B cell (primary cell): ENCODE data around the gene MCEMP1. TPM values are rescaled to one million over a fixed set of nuclear protein-coding genes. Genes with fewer than 3 reads are reported as not detected.
A peak's percentile ranks its signal among the peaks of the same experiment; 100 is the strongest.

Experiments used
- ATAC-seq: fragments of 200-7000 bp; cut with Tn5 transposase; one replicate; pipeline ENCODE4 v1.10.0; 2021; ENCODE audit warnings: low read depth, mild to moderate bottlenecking, moderate number of reproducible peaks, moderate library complexity
- CTCF ChIA-PET: fragments of 350-600 bp; sonication (Branson Sonifier 250); formaldehyde crosslinking; loops from one replicate; lab custom pipeline; 2021; ENCODE audit warnings: antibody characterized with exemption, inconsistent platforms; lab: Charles Lee
- POLR2A ChIA-PET: fragments of 350-600 bp; sonication (Branson Sonifier 250); formaldehyde crosslinking; loops from one replicate; lab custom pipeline; 2021; ENCODE audit warnings: antibody characterized with exemption; lab: Charles Lee
- DNase-seq: peaks from one replicate; pipeline ENCODE4 v3.0.0; 2013
- H2AFZ ChIP-seq: 2 replicates; pipeline ENCODE4 v1.6.1; 2012; ENCODE audit warnings: mild to moderate bottlenecking, low read depth, low read length; ENCODE audit not compliant: insufficient read depth, poor library complexity, severe bottlenecking
- H3K27ac ChIP-seq, 2 donors: 1 replicate in 1 of 2; 2 replicates in 1 of 2; pipeline ENCODE4 v1.5.1; 2012 to 2013; ENCODE audit warnings: low read length in 2 of 2, mild to moderate bottlenecking in 2 of 2, moderate library complexity in 1 of 2
- H3K27me3 ChIP-seq, 4 experiments: fragments of 200-600 bp in 1 of 4; sonication (generic) in 1 of 4; replicated peaks in 1 of 4; 1 replicate in 2 of 4; 2 replicates in 2 of 4; pipeline versions ENCODE4 v1.6.1 to v1.7.0; 2013 to 2016; ENCODE audit warnings: low read length in 3 of 4, mild to moderate bottlenecking in 2 of 4, mixed read lengths in 1 of 4, moderate library complexity in 1 of 4; ENCODE audit not compliant: insufficient read depth in 4 of 4, control insufficient read depth in 3 of 4; ENCODE audit errors: control extremely low read depth in 1 of 4
- H3K36me3 ChIP-seq, 2 experiments: replicated peaks in 1 of 2; 1 replicate in 1 of 2; 2 replicates in 1 of 2; pipeline versions ENCODE4 v1.6.1 to v1.7.1; 2013; ENCODE audit warnings: low read length in 1 of 2; ENCODE audit not compliant: insufficient read depth in 2 of 2, control insufficient read depth in 1 of 2; ENCODE audit errors: control extremely low read depth in 1 of 2, extremely low read depth in 1 of 2
- H3K4me1 ChIP-seq, 2 donors: fragments of 200-600 bp in 1 of 2; sonication (generic) in 1 of 2; 1 replicate in 1 of 2; 2 replicates in 1 of 2; pipeline versions ENCODE4 v1.5.1 to v1.6.1; 2013 to 2017; ENCODE audit warnings: low read length in 2 of 2; ENCODE audit not compliant: control insufficient read depth in 2 of 2, insufficient read depth in 2 of 2
- H3K4me2 ChIP-seq: replicated peaks from 2 replicates; pipeline ENCODE3; 2012; ENCODE audit warnings: mild to moderate bottlenecking, low read depth, low read length; ENCODE audit not compliant: poor library complexity, severe bottlenecking
- H3K4me3 ChIP-seq, 5 experiments: fragments of 200-600 bp in 1 of 5; sonication (generic) in 1 of 5; 1 replicate in 3 of 5; 2 replicates in 2 of 5; pipeline versions ENCODE4 v1.5.1 to v1.7.0; 2011 to 2016; ENCODE audit warnings: low read length in 4 of 5, mild to moderate bottlenecking in 4 of 5, low read depth in 2 of 5, control low read depth in 1 of 5, moderate library complexity in 1 of 5; ENCODE audit not compliant: insufficient read depth in 1 of 5; ENCODE audit errors: control extremely low read depth in 1 of 5, extremely low read depth in 1 of 5
- H3K79me2 ChIP-seq: fragments of 200-600 bp; sonication (generic); one replicate; pipeline ENCODE4 v1.6.0; 2016; ENCODE audit warnings: low read length; ENCODE audit not compliant: control insufficient read depth, insufficient read depth
- H3K9ac ChIP-seq: fragments of 200-600 bp; sonication (generic); 2 replicates; pipeline ENCODE4 v1.6.1; 2017; ENCODE audit warnings: mild to moderate bottlenecking, low read length, moderate library complexity
- H3K9me3 ChIP-seq, 3 donors: one replicate each; pipeline versions ENCODE4 v1.6.1 to v1.7.1; 2013; ENCODE audit warnings: low read length in 2 of 3; ENCODE audit not compliant: control insufficient read depth in 2 of 3, insufficient read depth in 1 of 3; ENCODE audit errors: control extremely low read depth in 1 of 3
- H4K20me1 ChIP-seq: 2 replicates; pipeline ENCODE4 v1.6.0; 2012; ENCODE audit warnings: mild to moderate bottlenecking, low read length; ENCODE audit not compliant: insufficient read depth, control insufficient read depth, poor library complexity, severe bottlenecking
- H3K27ac Mint-ChIP-seq: one replicate; pipeline ENCODE4 v1.8.0; 2021; ENCODE audit warnings: mixed read lengths
- H3K27me3 Mint-ChIP-seq: one replicate; pipeline ENCODE4 v1.8.0; 2021; ENCODE audit warnings: mixed read lengths
- H3K4me1 Mint-ChIP-seq: one replicate; pipeline ENCODE4 v1.8.0; 2021; ENCODE audit warnings: mixed read lengths
- H3K4me3 Mint-ChIP-seq: one replicate; pipeline ENCODE4 v1.8.0; 2021; ENCODE audit warnings: mixed read lengths
- H3K9me3 Mint-ChIP-seq: one replicate; pipeline ENCODE4 v1.8.0; 2022; ENCODE audit warnings: mixed read lengths; ENCODE audit not compliant: insufficient read depth
- CTCF ChIP-seq: fragments of 200-600 bp; IDR thresholded peaks from one replicate; pipeline ENCODE4 v1.8.0; 2022; ENCODE audit warnings: antibody characterized with exemption, mild to moderate bottlenecking
- EZH2 ChIP-seq: IDR thresholded peaks from 2 replicates; pipeline ENCODE4 v1.6.1; 2012; ENCODE audit warnings: borderline replicate concordance, low read depth, mild to moderate bottlenecking, moderate library complexity, low read length; ENCODE audit not compliant: insufficient read depth, poor library complexity, severe bottlenecking
- WGBS: methylation state at CpG from one replicate; pipeline ENCODE4 v1.1.5; 2013; ENCODE audit warnings: missing lambda C conversion rate; ENCODE audit not compliant: insufficient coverage; 5-methylcytosine and 5-hydroxymethylcytosine counted together
- intact Hi-C: fragments of 100-400 bp; cut with micrococcal nuclease; formaldehyde crosslinking; loops from one replicate; pipeline ENCODE4 v1.10.0; 2022
- polyA plus RNA-seq: library from polyadenylated mRNA; depleted of rRNA; stranded (reverse); fragments of >200 nt; gene quantifications from 2 replicates; pipeline ENCODE4 v1.2.3, GENCODE V29; 2012
- total RNA-seq, 2 donors: library from RNA; stranded (reverse); fragments of 120-200 nt in 1 of 2; gene quantifications; 1 replicate in 1 of 2; 2 replicates in 1 of 2; pipeline versions ENCODE4 v1.2.3 to v1.2.4, GENCODE V29; 2013 to 2022

Gene MCEMP1
- total and polyA plus RNA-seq, 2 donors (not counting 1 experiment from before 2014, with no cell fraction given) = 0.57 TPM; not detected in 1

DNA sequence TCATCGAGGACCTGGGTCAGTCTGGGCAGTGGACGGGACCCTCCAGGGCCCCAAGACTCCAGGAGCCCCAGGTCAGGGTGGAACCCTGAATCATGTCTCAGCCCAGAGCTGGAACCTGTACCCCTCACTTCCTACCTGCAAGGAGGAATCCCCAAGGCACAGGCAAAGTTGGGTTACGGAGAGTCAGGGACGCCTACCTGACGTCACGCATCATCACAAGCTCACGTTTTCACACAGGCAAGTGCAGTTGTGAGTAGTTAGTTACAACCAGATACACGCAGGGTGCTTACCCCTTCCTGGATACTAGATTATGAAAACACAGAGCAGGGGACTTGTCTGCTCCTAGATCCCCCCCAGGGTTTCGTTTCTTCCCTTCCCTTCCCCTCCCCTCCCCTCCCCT lies 6.1 kb upstream of the MCEMP1 start:
- 60% methylated on average over 2 of the region's 9 CpGs for WGBS
- no peak overlapping the region for H2AFZ ChIP-seq
- no peaks in the 10 kb centered on the region for H3K9me3 Mint-ChIP-seq
- H3K9ac ChIP-seq = no peak overlapping the region
- no peak overlapping the region for H3K27ac ChIP-seq
- H3K4me2 ChIP-seq = peak overlapping the region; percentile 70
- TF ChIP-seq CTCF = no peak
- H3K9me3 ChIP-seq = peaks cover 0 to 8% (median 0%) of the 10 kb centered on the region in 3 donors
- no peaks in the 10 kb centered on the region for H3K36me3 ChIP-seq
- ChIA-PET CTCF (interaction anchor here (1.4 to 3.0 kb wide), 2 partner anchors 10 to 19 kb away, joined by 3 to 9 read pairs; partner anchors contain the start of gene TRAPPC5), POLR2A (no interaction called here)
- ATAC-seq (no peak), DNase-seq (no peak)
- H3K27me3 ChIP-seq = peaks cover 0 to 46% (median 9%) of the 10 kb centered on the region in 4 experiments
- H3K27me3 Mint-ChIP-seq = peaks cover 40% of the 10 kb centered on the region
- H3K79me2 ChIP-seq = no peaks in the 10 kb centered on the region
- peaks cover 14% of the 10 kb centered on the region for H3K4me1 Mint-ChIP-seq
- no peaks in the 10 kb centered on the region for H4K20me1 ChIP-seq
- H3K4me3 ChIP-seq = no peak overlapping the region
- H3K27ac Mint-ChIP-seq = no peak overlapping the region
- peaks cover 11 to 13% of the 10 kb centered on the region in 2 donors for H3K4me1 ChIP-seq
- peak overlapping the region; percentile 72 for H3K4me3 Mint-ChIP-seq
- intact Hi-C loops = no loop called here

- Histone ChIP-seq H3K36me3 (no peaks in the 10 kb centered on the region), H3K4me3 (no peak overlapping the region), H3K4me1 (peaks cover 25 to 27% of the 10 kb centered on the region in 2 donors), H3K27me3 (peaks cover 0 to 64% (median 13%) of the 10 kb centered on the region in 4 experiments), H3K9ac (no peak overlapping the region), H3K9me3 (peaks cover 0 to 12% (median 0%) of the 10 kb centered on the region in 3 donors), H3K27ac (no peak overlapping the region), H4K20me1 (no peaks in the 10 kb centered on the region), H3K4me2 (no peak overlapping the region), H2AFZ (no peak overlapping the region), H3K79me2 (no peaks in the 10 kb centered on the region)
- ChIA-PET CTCF (no interaction called here), POLR2A (no interaction called here)
- H3K4me3 Mint-ChIP-seq = no peak overlapping the region
- intact Hi-C loops = no loop called here
- H3K27ac Mint-ChIP-seq = no peak overlapping the region
- no peak for ATAC-seq
- peaks cover 43% of the 10 kb centered on the region for H3K27me3 Mint-ChIP-seq
- TF ChIP-seq CTCF (no peak), EZH2 (no peak)
- WGBS = 70% methylated on average over 6 of the region's 9 CpGs
- no peaks in the 10 kb centered on the region for H3K9me3 Mint-ChIP-seq
- H3K4me1 Mint-ChIP-seq = peaks cover 30% of the 10 kb centered on the region
- DNase-seq = no peak
These were observed 4.4 kb upstream of the MCEMP1 start for GRCh38 chr19:7672522-7672921.
